Sigmoid colon (tissue), 3 donors: ENCODE measurements around the gene SESN3.

ENCODE experiments used
- POLR2A ChIP-seq, 2 donors: fragments of 450-650 bp; IDR thresholded peaks; one replicate each; pipeline ENCODE4 v1.6.1; 2016; ENCODE audit warnings: antibody characterized with exemption in 2 of 2, mild to moderate bottlenecking in 2 of 2, moderate library complexity in 2 of 2
- TF ChIP-seq, protein P1 (sequence below), 4 experiments: fragments of 450-650 bp in 3 of 4; fragments of 200-600 bp in 1 of 4; IDR thresholded peaks; one replicate each; pipeline ENCODE4 v1.5.1; 2016 to 2019; ENCODE audit warnings: antibody characterized with exemption in 4 of 4, mild to moderate bottlenecking in 3 of 4, moderate library complexity in 2 of 4

DNA sequence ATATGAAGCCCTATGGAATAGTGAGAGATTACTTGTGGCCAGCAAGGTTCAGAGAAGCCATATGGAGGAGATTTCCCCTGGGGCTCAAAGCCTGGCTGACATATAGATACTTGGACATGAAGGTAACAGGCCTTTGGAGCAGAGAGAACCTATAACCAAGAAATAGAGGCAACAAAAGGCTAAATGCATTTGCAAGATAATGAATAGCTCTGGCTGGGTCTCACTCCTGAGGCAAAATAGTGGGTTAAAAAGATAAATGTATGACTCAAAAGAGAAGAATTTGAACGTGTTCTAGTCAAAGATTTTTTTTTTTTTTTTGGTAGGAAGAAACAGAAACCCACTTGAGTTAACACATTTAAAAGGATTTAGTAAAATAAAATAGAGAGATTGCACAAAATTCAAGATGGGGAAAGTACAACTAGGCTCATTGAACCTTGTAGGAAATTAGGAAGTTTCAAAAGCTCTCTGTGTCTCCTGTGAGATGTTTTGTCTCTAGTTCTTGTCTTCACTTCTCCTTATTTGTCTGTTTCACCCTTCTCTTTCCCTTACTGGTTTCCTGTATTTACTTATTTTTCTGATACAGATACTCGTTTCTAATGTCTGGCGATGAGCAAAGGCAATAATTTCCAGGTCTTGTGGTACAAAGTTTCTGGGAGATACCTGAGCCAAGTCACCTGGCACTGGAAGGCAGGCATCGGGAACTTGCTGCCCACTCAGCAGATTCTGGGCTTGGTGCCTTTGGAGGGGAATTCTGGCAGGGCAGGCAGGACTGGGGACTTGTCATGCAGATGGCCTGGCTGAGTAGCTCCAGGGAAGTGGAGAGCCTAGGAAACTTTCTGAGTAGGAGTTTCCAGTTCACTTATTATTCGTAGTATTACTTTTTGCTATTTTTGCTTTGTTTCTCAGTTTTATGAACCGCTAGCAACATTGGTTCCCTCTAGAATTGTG, 49.2 kb upstream of the SESN3 start:
- TF ChIP-seq, protein P1, sequence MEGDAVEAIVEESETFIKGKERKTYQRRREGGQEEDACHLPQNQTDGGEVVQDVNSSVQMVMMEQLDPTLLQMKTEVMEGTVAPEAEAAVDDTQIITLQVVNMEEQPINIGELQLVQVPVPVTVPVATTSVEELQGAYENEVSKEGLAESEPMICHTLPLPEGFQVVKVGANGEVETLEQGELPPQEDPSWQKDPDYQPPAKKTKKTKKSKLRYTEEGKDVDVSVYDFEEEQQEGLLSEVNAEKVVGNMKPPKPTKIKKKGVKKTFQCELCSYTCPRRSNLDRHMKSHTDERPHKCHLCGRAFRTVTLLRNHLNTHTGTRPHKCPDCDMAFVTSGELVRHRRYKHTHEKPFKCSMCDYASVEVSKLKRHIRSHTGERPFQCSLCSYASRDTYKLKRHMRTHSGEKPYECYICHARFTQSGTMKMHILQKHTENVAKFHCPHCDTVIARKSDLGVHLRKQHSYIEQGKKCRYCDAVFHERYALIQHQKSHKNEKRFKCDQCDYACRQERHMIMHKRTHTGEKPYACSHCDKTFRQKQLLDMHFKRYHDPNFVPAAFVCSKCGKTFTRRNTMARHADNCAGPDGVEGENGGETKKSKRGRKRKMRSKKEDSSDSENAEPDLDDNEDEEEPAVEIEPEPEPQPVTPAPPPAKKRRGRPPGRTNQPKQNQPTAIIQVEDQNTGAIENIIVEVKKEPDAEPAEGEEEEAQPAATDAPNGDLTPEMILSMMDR (IDR thresholded peaks at IDR 0.05): no peak
- no peak for TF ChIP-seq POLR2A (IDR thresholded peaks at IDR 0.05)
